Activated B cell treated with CpG ODN at 0.5 μM for 24 hours (primary cell): ENCODE measurements around the gene SLC35F2. TPM values are rescaled to one million over a fixed set of nuclear protein-coding genes. Genes with fewer than 3 reads are reported as not detected.
"Not testable (repeated sequence)": the region's sequence is repeated elsewhere in the genome, so short reads cannot be mapped to it uniquely, and the experiment has no call there.

Experiments
- ATAC-seq: fragments of 200-7000 bp; cut with Tn5 transposase; one replicate; pipeline ENCODE4 v1.10.0; 2021; ENCODE audit warnings: low read depth, mild to moderate bottlenecking, moderate library complexity
- CTCF ChIA-PET: fragments of 350-600 bp; sonication (Branson Sonifier 250); formaldehyde crosslinking; loops from one replicate; lab custom pipeline; 2021; ENCODE audit warnings: antibody characterized with exemption; lab: Charles Lee
- POLR2A ChIA-PET: fragments of 350-600 bp; sonication (Branson Sonifier 250); formaldehyde crosslinking; loops from one replicate; lab custom pipeline; 2021; ENCODE audit warnings: antibody characterized with exemption; lab: Charles Lee
- DNase-seq: peaks from one replicate; pipeline ENCODE4 v3.0.0; 2022
- H3K27ac Mint-ChIP-seq: one replicate; pipeline ENCODE4 v1.8.0; 2020; ENCODE audit warnings: mixed read lengths
- H3K27me3 Mint-ChIP-seq: one replicate; pipeline ENCODE4 v1.8.0; 2021; ENCODE audit warnings: mixed read lengths
- H3K36me3 Mint-ChIP-seq: one replicate; pipeline ENCODE4 v1.8.0; 2021; ENCODE audit warnings: low read depth, mixed read lengths
- H3K4me1 Mint-ChIP-seq: one replicate; pipeline ENCODE4 v1.8.0; 2021; ENCODE audit warnings: mixed read lengths
- H3K4me3 Mint-ChIP-seq: one replicate; pipeline ENCODE4 v1.8.0; 2020; ENCODE audit warnings: mild to moderate bottlenecking, mixed read lengths
- H3K9me3 Mint-ChIP-seq: one replicate; pipeline ENCODE4 v1.8.0; 2020; ENCODE audit warnings: mixed read lengths
- CTCF ChIP-seq: fragments of 200-600 bp; IDR thresholded peaks from one replicate; pipeline ENCODE4 v1.8.0; 2022; ENCODE audit warnings: antibody characterized with exemption, mild to moderate bottlenecking
- intact Hi-C: fragments of 100-400 bp; cut with micrococcal nuclease; formaldehyde crosslinking; loops from one replicate; pipeline ENCODE4 v1.15.1; 2024
- total RNA-seq: library from RNA; stranded (reverse); gene quantifications from 2 replicates; pipeline ENCODE4 v1.2.3, GENCODE V29; 2022

The SLC35F2 gene
- total RNA-seq, 1 donor from 2014 or later: 21.9 TPM

GRCh38 chr11:107876141-107876540 is 17.6 kb upstream of the SLC35F2 start:
- intact Hi-C loops: no loop called here
- H3K9me3 Mint-ChIP-seq: no peaks in the 10 kb centered on the region
- no peak for DNase-seq
- ATAC-seq: no peak
- POLR2A ChIA-PET: no interaction called here
- H3K27ac Mint-ChIP-seq: no peak overlapping the region
- H3K36me3 Mint-ChIP-seq: no peaks in the 10 kb centered on the region
- H3K4me1 Mint-ChIP-seq: no peaks in the 10 kb centered on the region
- no peak overlapping the region for H3K4me3 Mint-ChIP-seq
- CTCF ChIA-PET: no interaction called here
- no peak for TF ChIP-seq CTCF
- no peaks in the 10 kb centered on the region for H3K27me3 Mint-ChIP-seq

- Mint-ChIP-seq H3K36me3 (no peaks in the 10 kb centered on the region), H3K4me3 (no peak overlapping the region), H3K4me1 (peaks cover 4% of the 10 kb centered on the region), H3K9me3 (no peaks in the 10 kb centered on the region), H3K27ac (no peak overlapping the region), H3K27me3 (peaks cover 1% of the 10 kb centered on the region)
- no peak for ATAC-seq
- intact Hi-C loops: no loop called here
- no peak for TF ChIP-seq CTCF
- ChIA-PET POLR2A (interaction anchor here (0.6 to 0.7 kb wide), 2 partner anchors 17 to 18 kb away, joined by 4 to 6 read pairs; no protein-coding TSS in a partner anchor), CTCF (interaction anchor here (0.7 kb wide), 1 partner anchor 298 kb away, joined by 4 read pairs; no protein-coding TSS in a partner anchor)
- DNase-seq: no peak
These were observed 6.0 kb upstream of the SLC35F2 start for GRCh38 chr11:107864591-107864990.

- Mint-ChIP-seq H3K4me1 (peaks cover 30% of the 10 kb centered on the region), H3K4me3 (peak overlapping the region; percentile 35), H3K9me3 (no peaks in the 10 kb centered on the region), H3K27ac (no peak overlapping the region), H3K27me3 (no peaks in the 10 kb centered on the region), H3K36me3 (peaks cover 6% of the 10 kb centered on the region)
- ChIA-PET POLR2A (interaction anchor here (0.7 kb wide), 1 partner anchor 8 kb away, joined by 3 read pairs; no protein-coding TSS in a partner anchor), CTCF (no interaction called here)
- intact Hi-C loops: no loop called here
- no peak for TF ChIP-seq CTCF
- ATAC-seq (no peak), DNase-seq (no peak)
These were observed 2.1 kb upstream of the SLC35F2 start for GRCh38 chr11:107860688-107861087.

GRCh38 chr11:107860240-107860620 is 1.6 kb upstream of the SLC35F2 start:
- DNase-seq, ATAC-seq, H3K27ac Mint-ChIP-seq, CTCF ChIA-PET, H3K36me3 Mint-ChIP-seq, intact Hi-C loops, POLR2A ChIA-PET, H3K27me3 Mint-ChIP-seq, H3K9me3 Mint-ChIP-seq: not testable (repeated sequence)
- H3K4me3 Mint-ChIP-seq: peak overlapping the region; percentile 96
- H3K4me1 Mint-ChIP-seq: peaks cover 30% of the 10 kb centered on the region

GRCh38 chr11:107859459-107860239 is 1.1 kb upstream of the SLC35F2 start:
- intact Hi-C loops: loop anchor here (1.0 to 5.0 kb wide), 5 partner anchors 39 to 1837 kb away; partner anchors contain the start of genes ATM, CUL5, MSANTD4 and NPAT
- Mint-ChIP-seq H3K4me1 (peaks cover 30% of the 10 kb centered on the region), H3K36me3 (peaks cover 12% of the 10 kb centered on the region), H3K27me3 (no peaks in the 10 kb centered on the region), H3K27ac (peak overlapping the region; percentile 90), H3K4me3 (peak overlapping the region; percentile 96), H3K9me3 (no peaks in the 10 kb centered on the region)
- TF ChIP-seq CTCF: no peak
- ChIA-PET POLR2A (interaction anchor here (0.7 to 1.0 kb wide), 3 partner anchors 18 to 149 kb away, joined by 4 to 9 read pairs (median 4); partner anchors contain the start of gene CUL5), CTCF (no interaction called here)
- ATAC-seq (no peak), DNase-seq (peak; percentile 23)
